Measurements from ENCODE around the gene ZBP1.

- no peak for TF ChIP-seq YY1 (IDR thresholded peaks at IDR 0.05; ENCODE audit: insufficient read depth, insufficient read length)
- TF ChIP-seq ZNF274 (IDR thresholded peaks at IDR 0.05; ENCODE audit: low read depth, low read length) = no peak
Observed at GRCh38 chr20:57601211-57601570, 19.0 kb downstream of the ZBP1 start.

All from NT2/D1 (cell line).